H7 (cell line): Measurements from ENCODE around the gene PSMG4. TPM values are rescaled to one million over a fixed set of nuclear protein-coding genes. Genes with fewer than 3 reads are reported as not detected.
"Not testable (repeated sequence)": the region's sequence is repeated elsewhere in the genome, so short reads cannot be mapped to it uniquely, and the experiment has no call there.

ENCODE experiments used
- DNase-seq: peaks from one replicate; pipeline ENCODE4 v3.0.0; 2012
- H3K27me3 ChIP-seq: 2 replicates; pipeline ENCODE4 v1.6.0; 2011; ENCODE audit warnings: mild to moderate bottlenecking, low read length; ENCODE audit not compliant: control insufficient read depth, insufficient read depth
- H3K36me3 ChIP-seq: replicated peaks from 2 replicates; pipeline ENCODE4 v1.5.1; 2011; ENCODE audit warnings: low read length; ENCODE audit not compliant: control insufficient read depth, insufficient read depth
- H3K4me3 ChIP-seq: 2 replicates; pipeline ENCODE4 v1.5.1; 2011; ENCODE audit warnings: low read depth, mild to moderate bottlenecking, control low read depth, low read length, moderate library complexity; ENCODE audit not compliant: insufficient read depth
- total RNA-seq: library from RNA; depleted of rRNA; stranded (reverse); fragments of >200 nt; shearing (Covaris generic); gene quantifications from 2 replicates; pipeline ENCODE4 v1.2.3, GENCODE V29; 2014

PSMG4 gene
- total RNA-seq, 1 experiment from 2014 or later: 37.9 TPM

DNA sequence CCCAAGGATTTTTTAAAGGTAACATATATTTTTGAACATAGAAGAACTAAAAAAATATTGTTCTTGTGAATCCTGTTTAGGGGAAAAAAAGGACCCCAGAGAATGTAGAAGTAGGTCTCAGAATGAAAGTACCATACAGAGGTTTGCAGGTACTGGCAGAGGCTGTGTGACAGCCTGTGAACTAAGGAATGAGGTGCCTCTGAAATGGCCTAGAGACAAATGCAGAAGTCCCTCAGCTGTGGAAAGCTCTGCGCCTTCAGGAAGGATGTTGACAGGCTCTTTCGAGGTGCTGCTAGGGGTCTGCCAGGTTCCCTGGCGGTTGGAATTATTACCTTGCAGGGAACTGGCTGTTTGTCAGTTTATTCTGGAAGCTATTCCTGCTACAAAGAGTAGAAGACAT lies 22.7 kb upstream of the PSMG4 start:
- DNase-seq: no peak
- Histone ChIP-seq H3K4me3 (no peak overlapping the region), H3K36me3 (no peaks in the 10 kb centered on the region), H3K27me3 (peaks cover 2% of the 10 kb centered on the region)

DNA sequence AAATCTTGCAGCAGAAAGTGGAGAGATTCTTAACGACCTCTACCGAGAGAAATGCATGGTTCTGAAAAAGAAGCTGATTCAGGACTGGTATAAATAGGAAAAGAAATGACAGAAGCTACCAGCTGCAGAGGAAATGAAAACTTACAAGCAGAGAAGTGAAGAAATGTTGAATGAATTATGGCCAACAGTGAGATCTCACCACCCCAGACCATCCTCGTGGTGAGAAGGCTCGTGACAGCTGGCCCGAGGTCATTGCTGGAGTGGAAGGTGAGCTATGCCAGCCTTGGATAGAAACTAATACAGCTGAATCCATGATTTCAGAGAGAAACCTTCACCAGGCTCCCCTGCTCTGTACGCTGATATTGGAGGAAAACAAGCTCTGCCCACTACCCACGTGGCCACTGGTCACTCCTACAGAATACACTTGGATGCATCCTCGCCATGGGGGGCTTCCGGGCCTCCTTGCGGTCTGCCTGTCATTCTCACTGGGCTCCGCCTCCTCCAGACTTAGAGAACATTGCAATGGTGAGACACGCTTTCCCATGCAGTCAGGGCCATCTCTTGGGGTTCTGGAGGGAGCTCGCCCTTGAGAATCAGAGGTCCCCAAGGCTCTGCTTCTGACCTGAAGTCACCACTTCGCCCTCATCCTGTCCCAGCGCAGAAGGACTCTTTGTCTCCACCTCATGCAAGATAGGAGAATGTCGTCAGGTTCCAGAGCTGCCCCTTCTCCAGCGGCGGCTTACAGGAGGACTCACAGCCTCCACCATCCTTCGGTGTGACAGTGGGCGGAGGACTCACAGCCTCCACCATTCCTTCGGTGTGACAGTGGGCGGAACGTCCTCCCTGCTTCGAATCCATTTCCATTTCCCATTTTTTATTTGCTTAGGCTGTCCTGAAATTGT lies 20.7 kb upstream of the PSMG4 start:
- Histone ChIP-seq H3K36me3 (no peaks in the 10 kb centered on the region), H3K27me3 (no peaks in the 10 kb centered on the region; the same call in 1 of the 2 replicates), H3K4me3 (no peak overlapping the region)
- peak; percentile 21 for DNase-seq

DNA sequence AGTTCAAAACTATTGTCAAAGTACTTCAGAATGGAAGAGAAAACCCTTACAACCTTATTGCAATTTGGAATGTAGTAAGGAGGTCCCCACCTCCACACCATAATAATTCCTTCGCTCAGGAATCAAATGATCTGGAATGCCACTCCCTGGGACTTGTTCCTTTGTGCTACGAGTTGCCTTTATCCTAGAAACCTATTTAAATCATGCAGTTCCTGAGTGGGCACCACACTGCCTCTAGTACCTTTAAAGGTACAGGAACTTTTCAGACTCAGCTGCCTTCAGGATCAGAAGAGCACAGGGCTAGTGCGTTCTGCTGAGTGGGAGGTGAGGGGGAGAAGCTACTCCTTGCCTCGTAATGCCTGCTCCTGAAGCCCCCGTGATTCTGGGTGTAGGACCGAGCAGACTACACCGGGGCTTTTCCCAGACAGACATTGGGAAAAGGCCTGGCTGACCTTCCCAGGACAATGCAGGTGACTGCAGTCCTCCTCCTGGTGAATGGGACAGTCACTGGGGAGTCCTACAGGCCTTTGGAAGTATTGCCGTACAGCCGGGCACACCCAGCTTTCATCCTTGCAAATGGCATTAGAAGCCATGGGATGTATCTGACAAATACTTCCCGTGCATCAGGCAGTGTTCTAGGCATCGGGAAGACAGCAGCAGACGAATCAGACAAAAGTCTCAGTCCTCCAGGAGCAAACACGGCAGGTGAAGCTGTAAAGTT lies 19.5 kb upstream of the PSMG4 start:
- peak; percentile 73 for DNase-seq
- Histone ChIP-seq H3K27me3 (no peaks in the 10 kb centered on the region), H3K36me3 (no peaks in the 10 kb centered on the region), H3K4me3 (no peak overlapping the region)

DNA sequence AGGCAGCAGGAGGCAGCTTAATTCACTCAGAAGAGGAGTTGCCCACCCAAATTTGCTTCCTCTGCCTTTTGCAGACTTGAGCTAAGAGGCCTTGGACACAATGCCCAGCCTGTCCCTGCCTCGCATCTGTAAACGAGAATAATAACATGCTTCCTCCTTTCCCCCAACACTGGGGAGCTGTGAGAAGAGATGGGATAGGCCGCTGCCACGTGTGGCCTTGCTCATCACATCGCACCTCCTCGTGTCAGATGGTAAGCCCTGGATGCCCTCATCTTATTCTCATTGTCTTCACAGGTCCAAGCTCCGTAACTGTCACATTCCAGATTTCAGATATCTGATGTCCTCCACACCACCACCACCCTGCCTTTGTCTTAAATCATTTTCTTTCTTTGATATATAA lies 18.2 kb upstream of the PSMG4 start:
- Histone ChIP-seq H3K36me3 (no peaks in the 10 kb centered on the region), H3K27me3 (no peaks in the 10 kb centered on the region), H3K4me3 (no peak overlapping the region)
- DNase-seq: no peak

DNA sequence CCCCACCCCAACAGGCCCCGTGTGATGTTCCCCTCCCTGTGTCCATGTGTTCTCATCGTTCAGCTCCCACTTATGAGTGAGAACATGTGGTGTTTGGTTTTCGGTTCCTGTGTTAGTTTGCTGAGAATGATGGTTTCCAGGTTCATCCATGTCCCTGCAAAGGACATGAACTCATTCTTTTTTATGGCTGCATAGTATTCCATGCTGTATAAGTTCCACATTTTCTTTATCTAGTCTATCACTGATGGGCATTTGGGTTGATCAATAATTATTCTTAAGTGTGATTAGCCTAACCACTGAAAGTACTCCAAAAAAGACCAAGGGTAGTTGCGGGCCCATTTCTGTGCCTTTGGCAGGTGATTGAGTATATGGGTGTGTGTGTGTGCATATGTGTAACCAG lies 17.0 kb upstream of the PSMG4 start:
- not testable (repeated sequence) for H3K36me3 ChIP-seq, H3K4me3 ChIP-seq, H3K27me3 ChIP-seq, DNase-seq

DNA sequence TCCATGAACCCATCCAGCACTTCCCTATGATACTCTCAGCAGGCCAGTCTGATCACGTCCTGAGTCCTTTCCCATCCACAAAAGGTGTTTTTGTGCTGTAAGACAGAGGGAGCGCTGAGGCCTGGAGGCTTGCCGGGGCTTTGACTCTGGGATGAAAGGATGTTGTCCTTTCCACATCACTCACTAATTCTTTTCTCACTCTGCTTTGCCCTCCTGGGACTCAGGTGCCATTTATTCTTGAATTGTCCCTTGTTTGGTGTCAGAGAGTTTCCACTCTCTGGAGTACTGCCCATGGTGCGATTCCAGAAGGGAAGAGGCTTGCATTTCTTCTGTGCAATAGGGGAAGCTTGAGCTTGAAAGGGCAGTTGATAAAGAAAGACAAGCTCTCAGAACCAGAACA lies 16.0 kb upstream of the PSMG4 start:
- no peak for DNase-seq
- Histone ChIP-seq H3K36me3 (no peaks in the 10 kb centered on the region), H3K4me3 (no peak overlapping the region), H3K27me3 (no peaks in the 10 kb centered on the region)

DNA sequence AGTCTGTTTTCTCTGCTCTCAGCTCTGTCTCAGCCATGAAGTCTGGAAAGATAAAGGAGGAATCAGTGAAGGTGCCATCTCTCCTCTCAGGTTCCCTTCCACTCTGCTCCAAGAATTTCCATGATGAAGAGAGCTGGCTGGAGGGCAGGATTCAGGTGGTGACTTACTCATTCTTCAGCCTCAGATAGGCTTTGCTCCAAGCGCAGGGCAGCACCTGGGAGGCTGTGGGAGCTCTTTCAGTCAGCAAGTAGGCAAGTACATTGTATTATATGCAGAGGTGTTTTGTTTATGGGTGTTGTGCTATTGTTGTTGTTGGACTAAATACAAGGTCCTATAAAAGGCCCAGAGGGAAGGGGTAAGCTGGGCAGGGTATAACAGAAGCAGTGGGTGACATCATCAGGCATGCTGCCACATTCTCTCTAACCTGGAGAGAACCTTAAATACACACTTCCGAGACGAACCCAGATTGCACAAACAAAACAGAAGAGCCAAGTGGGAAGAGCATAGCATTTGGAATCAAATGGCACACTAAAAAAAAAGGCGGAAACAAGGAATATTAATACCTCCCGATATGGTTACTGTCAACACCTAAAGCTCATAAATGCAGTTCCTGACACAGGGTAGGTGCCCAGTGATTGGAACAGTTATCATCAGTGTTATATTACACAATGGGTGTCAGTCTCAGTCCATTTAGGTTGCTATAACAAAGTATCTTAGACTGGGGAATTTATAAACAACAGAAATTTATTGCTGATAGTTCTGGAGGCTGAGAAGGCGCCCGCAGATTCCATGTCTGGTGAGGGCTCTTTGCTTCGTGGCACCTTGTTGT lies 14.5 kb upstream of the PSMG4 start:
- no peaks in the 10 kb centered on the region for H3K36me3 ChIP-seq
- no peak for DNase-seq
- no peak overlapping the region for H3K4me3 ChIP-seq
- H3K27me3 ChIP-seq: no peaks in the 10 kb centered on the region

DNA sequence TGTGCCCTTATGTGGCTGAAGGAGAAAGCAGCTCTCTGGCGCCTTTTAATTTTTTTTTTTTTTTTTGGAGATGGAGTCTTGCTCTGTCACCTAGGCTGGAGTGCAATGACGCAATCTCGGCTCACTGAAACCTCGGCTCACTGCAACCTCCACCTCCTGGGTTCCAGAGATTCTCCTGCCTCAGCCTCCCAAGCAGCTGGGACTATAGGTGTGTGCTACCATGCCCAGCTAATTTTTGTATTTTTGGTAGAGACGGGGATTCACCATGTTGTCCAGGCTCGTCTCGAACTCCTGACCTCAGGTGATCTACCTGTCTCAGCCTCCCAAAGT lies 13.9 kb upstream of the PSMG4 start:
- H3K27me3 ChIP-seq, DNase-seq, H3K4me3 ChIP-seq: not testable (repeated sequence)

DNA sequence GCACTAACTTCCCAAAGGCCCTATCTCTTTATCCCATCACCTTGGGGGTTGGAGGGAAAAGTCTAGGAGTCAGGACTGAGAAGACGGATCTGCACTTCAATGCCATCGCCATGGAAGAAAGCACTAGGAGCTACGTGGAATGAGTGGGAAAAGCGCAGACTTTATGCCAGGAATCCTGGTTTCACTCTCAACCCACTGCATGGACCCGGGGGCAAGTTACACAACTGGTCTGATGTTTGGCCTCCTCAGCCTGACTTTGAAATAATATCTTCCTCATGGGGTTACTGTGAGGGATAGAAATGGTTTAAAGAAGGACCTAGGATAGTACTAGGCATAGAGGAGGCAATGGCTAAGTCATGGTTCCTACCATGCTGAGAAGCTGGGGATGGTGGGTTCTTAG lies 13.5 kb upstream of the PSMG4 start:
- Histone ChIP-seq H3K27me3 (no peaks in the 10 kb centered on the region), H3K36me3 (no peaks in the 10 kb centered on the region), H3K4me3 (no peak overlapping the region)
- DNase-seq: no peak

More for the DNA sequence above, 13.9 kb upstream of the PSMG4 start:
- H3K36me3 ChIP-seq: not testable (repeated sequence)

DNA sequence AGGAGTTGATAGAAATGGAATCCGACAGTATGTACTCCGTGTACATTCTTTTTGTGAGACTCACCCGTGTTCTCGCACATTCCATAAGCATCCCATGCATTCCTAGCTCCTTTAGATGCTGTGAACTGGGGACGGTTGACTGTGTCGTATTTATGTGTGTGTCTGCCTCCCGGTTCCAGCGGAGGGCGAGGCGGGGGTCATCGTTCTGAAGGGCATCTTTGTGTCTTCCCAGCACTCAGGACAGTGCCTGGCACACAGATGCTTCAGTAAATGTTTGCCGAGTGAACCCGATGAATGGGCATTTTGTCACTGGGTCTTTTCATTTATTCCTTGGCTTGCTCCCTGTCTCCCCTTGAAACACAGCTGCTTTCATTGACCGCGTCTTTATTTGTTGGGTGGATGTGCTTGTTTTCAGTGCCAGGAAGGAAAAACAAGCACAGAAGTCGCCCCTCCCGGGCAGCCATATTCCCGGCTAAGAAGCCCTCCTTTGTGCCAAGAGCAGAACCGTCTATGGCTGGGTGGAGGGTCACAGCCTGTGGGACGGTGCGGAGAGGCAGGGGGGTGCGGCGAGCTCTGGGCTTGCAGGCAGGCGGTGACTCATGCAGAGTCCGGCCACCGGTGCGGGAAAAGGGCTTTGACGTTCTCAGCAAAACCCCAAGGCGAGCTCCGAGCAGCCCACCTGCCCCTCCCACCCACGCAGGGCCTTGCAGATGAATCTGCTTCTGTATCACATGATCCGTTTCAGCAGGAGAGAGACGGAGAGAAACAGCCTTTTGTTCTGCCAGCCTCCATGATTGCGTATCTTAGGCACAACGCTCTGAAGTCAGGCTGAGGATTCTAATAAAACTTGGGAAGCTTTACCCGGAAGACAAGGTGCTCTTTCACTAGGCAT lies 11.2 kb upstream of the PSMG4 start:
- Histone ChIP-seq H3K36me3 (no peaks in the 10 kb centered on the region), H3K27me3 (peaks cover 6% of the 10 kb centered on the region), H3K4me3 (peak overlapping the region; percentile 8)
- peak; percentile 86 for DNase-seq

DNA sequence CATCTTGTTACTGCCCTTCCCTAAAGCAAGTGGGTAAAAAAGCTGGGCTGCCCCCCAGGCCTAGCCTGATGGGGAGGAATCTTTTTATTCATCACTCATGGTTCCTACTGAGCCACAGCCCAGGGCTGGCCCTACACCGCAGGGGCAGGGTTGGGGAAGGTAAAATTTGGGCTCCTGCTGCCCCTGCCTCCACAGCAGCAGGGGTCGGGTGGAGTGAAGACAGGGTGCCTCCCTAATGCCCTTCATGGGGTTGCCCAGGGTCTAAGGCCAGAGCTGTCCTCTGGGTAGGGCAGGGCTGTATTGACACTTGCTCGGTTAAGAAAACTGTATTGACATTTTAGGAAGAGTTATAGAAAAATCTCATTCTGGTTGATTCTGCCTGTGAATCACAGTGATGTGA lies 8.9 kb upstream of the PSMG4 start:
- no peak for DNase-seq
- Histone ChIP-seq H3K36me3 (no peaks in the 10 kb centered on the region), H3K4me3 (no peak overlapping the region), H3K27me3 (peaks cover 6% of the 10 kb centered on the region)

DNA sequence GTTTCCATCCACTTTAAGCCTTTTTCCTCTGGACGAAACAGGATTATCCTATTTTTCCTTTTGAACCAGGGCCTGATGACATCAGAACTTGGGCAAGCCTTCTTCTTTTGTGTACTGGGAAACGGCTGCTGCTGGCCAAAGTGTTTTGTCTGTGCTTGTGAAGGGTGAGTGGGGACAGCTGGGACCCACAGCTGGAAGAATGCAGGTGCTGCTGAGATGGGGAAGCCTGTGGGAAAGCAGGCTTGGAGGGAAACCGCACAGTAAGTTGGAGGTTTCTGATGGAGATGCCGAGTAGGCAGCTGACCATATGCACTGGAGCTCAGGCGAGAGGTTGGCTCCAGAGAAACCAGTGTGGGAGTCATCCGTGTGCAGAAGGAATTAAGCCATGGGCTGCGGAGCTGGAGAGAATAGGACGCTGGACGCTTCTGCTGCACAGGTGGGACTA lies 8.5 kb upstream of the PSMG4 start:
- H3K4me3 ChIP-seq: no peak overlapping the region
- DNase-seq: no peak
- H3K27me3 ChIP-seq: peaks cover 6% of the 10 kb centered on the region
- H3K36me3 ChIP-seq: no peaks in the 10 kb centered on the region

DNA sequence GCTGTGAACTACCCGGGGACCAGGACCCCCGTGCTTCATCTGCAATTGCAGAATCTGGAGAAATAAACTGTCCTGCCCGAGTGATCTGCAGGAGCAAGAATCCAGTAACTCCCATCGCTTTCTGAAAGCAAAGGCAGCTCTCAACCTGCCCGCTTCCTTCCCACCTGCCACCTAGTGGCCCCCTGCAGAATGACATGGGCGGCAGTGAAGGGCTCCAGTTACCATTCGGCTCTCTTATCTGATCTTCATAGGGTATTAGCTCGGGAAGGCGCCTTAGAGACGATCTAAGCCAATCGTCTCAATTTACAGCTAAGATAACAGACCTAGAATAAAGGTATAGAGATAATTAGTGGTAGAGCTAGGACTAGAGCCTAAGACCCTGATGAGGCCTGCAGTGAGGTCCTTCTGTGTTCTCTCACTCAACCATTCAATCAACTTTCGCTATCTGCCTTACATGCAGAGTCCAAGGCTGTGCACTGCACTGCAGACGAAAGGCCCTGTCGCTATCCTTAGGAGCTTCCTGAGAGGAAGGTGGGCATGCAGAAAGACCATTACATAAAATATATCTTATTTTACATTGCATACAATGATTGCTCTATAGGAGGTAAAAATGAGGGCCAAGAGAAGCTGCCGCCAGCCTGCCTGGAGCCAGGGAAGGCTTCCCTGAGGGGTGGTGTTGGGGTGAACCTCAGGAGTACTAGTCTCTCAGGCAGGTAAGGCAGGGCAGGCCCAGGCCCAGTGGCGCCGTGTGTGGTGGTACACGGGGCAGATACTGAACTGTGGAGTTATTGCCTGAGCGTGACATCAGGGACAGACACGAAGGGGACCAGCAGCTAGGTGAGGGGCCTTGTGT lies 7.1 kb upstream of the PSMG4 start:
- Histone ChIP-seq H3K27me3 (peaks cover 6% of the 10 kb centered on the region), H3K36me3 (no peaks in the 10 kb centered on the region), H3K4me3 (no peak overlapping the region)
- peak; percentile 93 for DNase-seq
